GM12865 (cell line): Measurements from ENCODE around the gene ATG4C.
"Not testable (repeated sequence)": the region's sequence is repeated elsewhere in the genome, so short reads cannot be mapped to it uniquely, and the experiment has no call there.

Experiments
- DNase-seq: peaks from one replicate; pipeline ENCODE4 v3.0.0; 2010; ENCODE audit warnings: low read depth
- H3K4me3 ChIP-seq: 2 replicates; pipeline ENCODE4 v1.5.1; 2011; ENCODE audit warnings: mild to moderate bottlenecking, low read depth, low read length, control low read depth
- CTCF ChIP-seq: IDR thresholded peaks from 2 replicates; pipeline ENCODE4 v1.5.1; 2011; ENCODE audit warnings: low read length, control low read depth, low read depth, inconsistent platforms; ENCODE audit not compliant: insufficient read depth; ENCODE audit errors: missing control alignments

Gene ATG4C

GRCh38 chr1:62774006-62774405, 9.9 kb upstream of the ATG4C start:
- no peak for DNase-seq
- no peak for TF ChIP-seq CTCF
- H3K4me3 ChIP-seq: no peak overlapping the region

- no peak overlapping the region for H3K4me3 ChIP-seq
- peak; percentile 3 for DNase-seq
- no peak for TF ChIP-seq CTCF
Observed at GRCh38 chr1:62774971-62775595, 8.8 kb upstream of the ATG4C start.

GRCh38 chr1:62778208-62778607, 5.7 kb upstream of the ATG4C start:
- H3K4me3 ChIP-seq: no peak overlapping the region
- no peak for DNase-seq
- TF ChIP-seq CTCF: no peak

- TF ChIP-seq CTCF: no peak
Observed at GRCh38 chr1:62781841-62782543, 1.9 kb upstream of the ATG4C start.

GRCh38 chr1:62782544-62783212, 1.3 kb upstream of the ATG4C start:
- not testable (repeated sequence) for H3K4me3 ChIP-seq

More at GRCh38 chr1:62781841-62782543, 1.9 kb upstream of the ATG4C start:
- H3K4me3 ChIP-seq: no peak overlapping the region
- DNase-seq: no peak

GRCh38 chr1:62784509-62785365, 805 bp downstream of the ATG4C start:
- DNase-seq: peak; percentile 1
- TF ChIP-seq CTCF: peak; percentile 1
- peak overlapping the region; percentile 99 for H3K4me3 ChIP-seq

More at GRCh38 chr1:62782544-62783212, 1.3 kb upstream of the ATG4C start:
- not testable (repeated sequence) for DNase-seq
